Stimulated activated CD4-positive, alpha-beta T cell treated with anti-CD3 and anti-CD28 coated beads, Interleukin-2, amount 100 ng/mL, for 4 hours (primary cell): ENCODE data around the gene PSG2.
A peak's percentile ranks its signal among the peaks of the same experiment; 100 is the strongest.
"Not testable (repeated sequence)": the region's sequence is repeated elsewhere in the genome, so short reads cannot be mapped to it uniquely, and the experiment has no call there.

Source experiments
- DNase-seq: peaks from one replicate; pipeline ENCODE4 v3.0.0-alpha.2; 2020; ENCODE audit warnings: low read depth

PSG2 gene

GRCh38 chr19:43082601-43083000 lies at the start of gene PSG2:
PSG2 (minus strand) TSS chr19:43082701; CDS start chr19:43082569, 132 bp downstream.
- not testable (repeated sequence) for DNase-seq

GRCh38 chr19:43131281-43131842 lies 48.9 kb upstream of the PSG2 start:
- not testable (repeated sequence) for DNase-seq

- DNase-seq = not testable (repeated sequence)
Observed at GRCh38 chr19:43129197-43129596, 46.7 kb upstream of the PSG2 start.

GRCh38 chr19:43127336-43127735 lies 44.8 kb upstream of the PSG2 start:
- DNase-seq = not testable (repeated sequence)

DNA sequence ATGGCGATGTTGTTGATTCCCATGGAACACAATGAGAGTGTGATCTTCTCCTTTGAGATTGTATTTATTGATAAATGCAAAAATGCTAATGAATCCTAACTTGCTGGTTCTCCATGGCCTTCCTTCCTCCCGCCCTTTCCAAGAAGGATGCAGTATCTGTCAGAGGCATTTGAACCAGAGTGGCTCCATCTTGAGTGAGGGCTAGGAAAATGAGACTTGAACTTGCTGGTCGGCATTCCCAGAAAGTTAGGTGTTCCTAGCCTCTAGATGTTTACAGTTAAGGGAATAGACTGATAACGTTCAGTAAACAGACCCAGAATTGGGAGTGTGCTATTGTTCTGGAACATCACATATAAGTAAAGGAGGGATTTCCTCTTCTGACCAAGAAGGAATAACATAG lies 44.2 kb upstream of the PSG2 start:
- DNase-seq = no peak

DNA sequence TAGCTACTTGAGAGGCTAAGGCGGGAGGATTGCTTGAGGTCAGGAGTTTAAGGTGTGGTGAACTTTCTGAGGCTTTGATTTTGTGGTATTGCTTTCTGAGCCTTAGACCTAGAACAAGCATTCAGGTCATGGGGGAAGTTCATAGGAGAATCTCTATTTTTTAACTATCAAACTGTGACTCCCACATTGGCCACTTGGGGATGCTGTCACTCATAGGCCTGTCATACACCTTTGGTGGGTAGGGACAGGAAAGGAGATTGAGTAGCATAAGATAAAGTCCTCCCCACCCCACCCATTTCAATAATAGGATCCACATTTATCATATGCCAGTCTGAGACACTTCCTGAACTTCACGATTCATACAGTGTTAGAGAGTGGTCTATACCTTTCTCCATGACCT lies 41.9 kb upstream of the PSG2 start:
- no peak for DNase-seq

DNA sequence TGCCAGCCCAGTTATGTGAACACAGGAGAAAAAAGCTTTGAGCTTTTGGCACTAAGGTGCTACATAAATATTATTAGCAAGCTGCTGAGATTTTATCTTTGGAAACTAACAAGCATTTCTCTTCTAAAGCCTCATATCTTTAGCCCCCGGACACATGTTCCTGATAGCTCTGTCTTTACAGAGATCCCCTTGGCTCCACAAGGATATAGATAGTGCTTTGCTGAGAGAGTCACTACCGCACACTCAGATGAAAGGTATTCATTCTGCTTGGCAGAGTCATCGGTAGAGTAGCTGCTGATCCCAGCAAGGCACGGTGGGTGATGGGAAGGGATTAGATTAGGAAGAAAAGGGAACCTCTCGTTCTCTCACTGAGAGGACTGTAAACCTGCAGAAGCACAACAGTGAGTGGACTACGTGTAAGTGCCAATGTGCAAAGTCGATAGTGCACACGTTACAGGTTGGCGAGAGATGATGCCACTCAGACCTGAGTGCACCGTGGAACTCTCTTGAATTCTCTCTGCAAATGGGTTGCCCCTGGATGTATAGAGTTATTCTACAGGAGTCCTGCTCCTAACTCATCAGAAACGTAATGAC lies 38.0 kb upstream of the PSG2 start:
- DNase-seq = not testable (repeated sequence)

GRCh38 chr19:43119526-43119925 lies 37.0 kb upstream of the PSG2 start:
- not testable (repeated sequence) for DNase-seq

DNA sequence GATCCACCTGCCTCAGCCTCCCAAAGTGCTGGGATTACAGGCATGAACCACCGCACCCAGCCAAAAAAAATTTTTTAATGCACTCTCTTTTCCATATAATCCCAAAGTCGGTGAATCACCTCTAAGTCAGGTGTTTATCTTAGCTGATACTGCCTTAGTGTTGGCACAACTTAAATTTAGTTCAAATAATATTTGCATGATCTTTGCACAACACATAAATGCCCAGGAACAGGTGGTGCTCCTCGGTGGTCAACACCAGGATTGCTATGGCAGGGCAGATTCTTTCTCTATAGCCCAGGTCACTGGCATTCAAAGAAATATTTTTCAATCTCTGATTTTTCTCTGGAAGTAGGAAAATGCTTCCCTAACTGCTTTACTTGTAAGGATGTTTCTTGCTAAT lies 33.9 kb upstream of the PSG2 start:
- DNase-seq = not testable (repeated sequence)

DNA sequence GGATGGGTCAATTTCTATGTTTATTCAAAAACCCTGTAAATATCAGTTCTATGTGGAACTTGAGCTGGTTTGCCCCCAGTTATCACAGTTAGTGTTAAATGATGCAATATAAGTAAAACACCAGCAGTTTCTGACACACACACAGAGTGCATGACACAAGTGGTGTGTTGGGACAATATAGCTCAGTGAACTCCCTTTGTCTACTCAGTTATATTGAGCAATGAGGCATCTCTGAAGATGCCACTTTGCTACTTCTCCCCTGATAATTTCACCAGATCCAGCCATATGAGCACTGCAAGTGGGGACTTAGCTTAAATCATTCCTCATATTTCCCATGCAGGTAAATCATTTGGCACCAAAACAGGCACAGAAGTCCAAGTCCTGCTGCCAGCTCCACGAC lies 33.0 kb upstream of the PSG2 start:
- not testable (repeated sequence) for DNase-seq

GRCh38 chr19:43115064-43115463 lies 32.6 kb upstream of the PSG2 start:
- not testable (repeated sequence) for DNase-seq

DNA sequence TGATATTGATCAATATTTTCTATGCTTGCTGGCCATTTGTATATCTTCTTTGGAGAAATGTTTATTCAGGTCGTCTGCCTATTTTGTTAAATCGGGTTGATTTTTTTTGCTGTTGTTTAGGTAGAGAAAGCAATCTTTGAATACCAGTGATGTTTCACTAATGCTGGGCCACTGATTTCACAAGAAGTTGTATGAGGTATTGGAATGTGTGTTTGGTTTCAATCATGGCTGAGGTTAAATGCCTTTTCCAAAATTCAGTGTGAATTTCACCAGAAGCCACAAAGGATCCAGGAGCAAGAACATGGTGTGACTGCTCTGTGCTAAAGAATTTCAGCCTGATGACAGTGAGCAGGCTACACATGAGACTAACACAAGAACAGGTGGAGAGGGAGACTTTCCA lies 32.1 kb upstream of the PSG2 start:
- DNase-seq = not testable (repeated sequence)

- not testable (repeated sequence) for DNase-seq
Observed at GRCh38 chr19:43107401-43107800, 24.9 kb upstream of the PSG2 start.

DNA sequence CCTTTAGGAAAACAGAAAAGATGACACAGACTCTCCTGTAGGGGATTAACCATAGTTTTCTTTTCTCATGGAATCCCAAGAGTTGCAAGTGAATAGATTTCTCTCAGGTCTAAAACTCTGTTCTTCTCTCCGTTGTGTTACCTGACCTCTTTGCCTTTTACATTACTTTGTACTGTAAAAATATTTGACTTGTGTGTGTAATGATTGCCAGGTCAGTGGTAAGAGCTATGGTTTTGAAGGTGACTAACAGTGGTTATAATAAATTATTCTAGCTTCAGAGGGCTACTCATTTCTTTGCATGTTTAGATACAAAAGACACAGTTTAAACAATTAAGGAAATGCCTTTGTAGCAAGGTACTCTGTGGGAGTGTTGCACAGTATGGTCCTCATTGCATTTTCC lies 23.0 kb upstream of the PSG2 start:
- DNase-seq = no peak

GRCh38 chr19:43104215-43104850 lies 21.8 kb upstream of the PSG2 start:
- DNase-seq = not testable (repeated sequence)

DNA sequence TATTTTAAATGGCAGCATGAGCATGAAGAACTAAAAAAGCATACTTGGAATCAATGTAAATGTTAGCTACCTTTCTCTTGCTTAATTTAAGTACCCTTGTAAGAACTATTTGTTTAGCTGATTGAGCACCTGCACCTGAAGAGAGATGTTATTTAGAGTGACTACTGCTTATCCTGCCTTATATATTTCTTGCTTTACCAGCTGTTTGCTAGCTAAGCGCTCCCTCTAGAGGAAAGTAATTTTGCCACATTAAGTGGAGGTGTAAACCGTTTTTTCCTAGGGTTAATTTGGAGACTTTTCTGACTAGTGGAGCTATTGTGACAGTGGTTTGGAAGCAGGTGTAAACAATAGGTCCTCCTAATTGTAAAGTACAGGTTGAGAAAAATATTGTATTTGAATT lies 19.4 kb upstream of the PSG2 start:
- no peak for DNase-seq

- DNase-seq = not testable (repeated sequence)
Observed at GRCh38 chr19:43098416-43098815, 15.9 kb upstream of the PSG2 start.

DNA sequence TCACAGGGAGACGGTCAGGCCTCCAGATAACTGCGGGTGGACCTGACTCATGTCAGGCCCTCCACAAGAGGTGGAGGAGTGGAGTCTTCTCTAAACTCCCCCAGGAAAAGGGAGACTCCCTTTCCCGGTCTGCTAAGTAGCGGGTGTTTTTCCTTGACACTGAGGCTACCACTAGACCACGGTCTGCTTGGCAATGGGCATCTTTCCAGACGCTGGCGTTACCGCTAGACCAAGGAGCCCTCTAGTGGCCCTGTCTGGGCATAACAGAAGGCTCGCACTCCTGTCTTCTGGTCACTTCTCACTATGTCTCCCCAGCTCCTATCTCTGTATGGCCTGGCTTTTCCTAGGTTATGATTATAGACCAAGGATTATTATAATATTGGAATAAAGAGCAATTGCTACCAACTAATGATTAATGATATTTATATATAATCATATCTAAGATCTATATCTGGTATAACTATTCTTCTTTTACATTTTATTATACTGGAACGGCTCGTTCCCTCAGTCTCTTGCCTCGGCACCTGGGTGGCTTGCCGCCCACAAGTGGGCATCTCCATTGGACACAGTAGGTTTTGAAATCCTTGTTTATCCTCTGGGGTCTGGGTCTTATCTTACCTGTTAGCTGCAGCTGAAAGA lies 5.3 kb upstream of the PSG2 start:
- peak; percentile 8 for DNase-seq

DNA sequence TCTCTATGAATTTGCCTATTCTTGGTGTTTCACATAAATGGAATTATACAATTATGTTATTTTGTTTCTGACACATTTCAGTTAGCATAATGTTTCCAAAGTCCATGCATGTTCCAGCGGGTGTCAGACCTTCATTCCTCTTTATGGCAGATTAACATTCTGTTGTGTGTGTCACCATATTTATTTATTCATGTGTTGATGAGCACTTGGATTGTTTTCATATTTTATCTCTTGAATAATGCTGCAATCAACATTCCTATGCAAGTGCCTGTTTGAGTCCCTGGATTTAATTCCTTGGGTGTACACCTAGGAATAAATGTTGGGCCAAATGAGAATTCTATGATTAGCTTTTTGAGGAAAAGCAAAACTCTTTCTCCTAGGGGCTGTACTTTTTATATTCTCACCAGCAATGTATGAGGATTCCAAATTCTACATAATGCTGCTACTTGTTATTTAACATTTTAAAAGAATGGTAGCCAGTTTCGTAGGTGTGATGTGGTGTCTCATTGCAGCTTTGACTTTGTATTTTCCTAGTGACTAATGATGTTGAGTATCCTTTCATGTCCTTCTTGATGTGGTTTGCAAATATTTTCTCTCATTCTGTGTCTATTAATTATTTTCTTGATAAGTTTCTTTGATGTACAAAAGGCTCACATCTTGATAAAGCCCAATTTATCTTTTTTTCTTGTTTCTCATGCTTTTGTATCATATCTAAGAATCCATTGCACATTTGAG lies 3.5 kb upstream of the PSG2 start:
- DNase-seq = not testable (repeated sequence)

DNA sequence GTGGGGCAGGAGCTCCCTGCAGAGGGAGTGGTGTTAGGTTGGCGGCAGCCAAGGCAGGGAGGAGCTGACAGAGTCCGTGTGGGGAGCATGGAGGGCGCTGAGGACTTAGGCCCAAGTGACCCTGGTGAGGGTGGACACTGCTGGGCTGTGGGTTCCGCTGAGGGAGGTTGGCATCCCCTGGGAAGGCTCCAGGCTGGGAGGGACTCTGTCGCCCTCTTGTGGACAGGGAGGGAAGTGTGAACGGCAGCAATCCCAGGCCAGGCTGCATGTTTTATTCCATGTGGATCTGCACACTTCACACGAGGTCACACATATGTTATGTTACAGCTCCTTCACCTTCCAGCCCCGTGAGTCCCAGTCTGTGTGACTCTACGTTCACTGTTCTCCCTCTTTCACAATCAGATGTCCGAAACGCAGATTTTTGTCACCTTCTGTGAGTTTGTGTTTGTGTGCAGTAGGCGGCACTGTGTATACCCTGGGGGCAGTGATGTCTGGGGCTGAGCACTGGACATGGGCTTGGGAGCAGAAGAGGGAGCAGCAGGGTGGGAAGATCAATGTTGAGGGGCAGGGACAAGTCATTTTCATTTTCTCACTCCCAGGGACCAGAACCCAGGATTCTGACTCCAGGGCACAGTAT lies 1.8 kb upstream of the PSG2 start:
- DNase-seq = not testable (repeated sequence)

GRCh38 chr19:43083721-43084120 lies 1.2 kb upstream of the PSG2 start:
- DNase-seq = not testable (repeated sequence)

GRCh38 chr19:43078311-43078710 lies 4.2 kb downstream of the PSG2 start:
- no peak for DNase-seq
